ENCODE measurements around the gene ZSCAN20.

Gene ZSCAN20

DNA sequence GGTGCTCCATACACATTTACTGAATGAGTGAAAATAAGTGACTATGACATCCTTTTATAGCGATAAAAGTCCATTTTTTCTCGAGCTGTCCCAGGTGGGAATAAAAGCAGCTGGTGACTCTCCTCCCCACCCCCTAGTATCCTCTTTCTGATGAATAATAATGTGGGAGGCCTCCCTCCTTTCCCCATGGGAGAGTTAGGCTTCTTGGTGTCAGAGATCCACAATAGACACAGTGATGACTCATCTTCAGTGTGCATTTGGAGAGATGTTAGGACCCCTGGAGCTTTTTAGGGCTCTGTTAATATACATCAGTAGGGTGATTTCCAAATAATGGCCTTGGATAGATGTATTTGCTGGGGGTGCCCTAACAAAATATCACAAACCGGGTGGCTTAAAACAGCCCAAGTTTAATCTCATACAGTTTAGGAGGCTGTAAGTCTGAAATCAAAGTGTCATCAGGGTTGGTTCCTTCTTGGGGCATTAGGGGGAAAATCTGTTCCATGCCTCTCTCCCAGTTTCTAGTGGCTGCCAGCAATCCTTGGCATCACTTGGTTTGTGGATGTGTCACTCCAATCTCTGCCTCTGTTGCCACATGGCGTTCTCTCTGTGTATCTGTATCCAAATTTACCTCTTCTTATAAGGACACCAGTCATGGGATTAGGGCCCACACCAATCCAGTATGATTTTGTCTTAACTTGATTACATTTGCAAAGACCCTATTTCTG, 37.2 kb upstream of the ZSCAN20 start:
- DNase-seq (ENCODE audit: low read depth) = no peak
- no peak overlapping the region for H3K4me3 ChIP-seq (ENCODE audit: control insufficient read depth, low read depth, low read length)
- TF ChIP-seq, protein P1, sequence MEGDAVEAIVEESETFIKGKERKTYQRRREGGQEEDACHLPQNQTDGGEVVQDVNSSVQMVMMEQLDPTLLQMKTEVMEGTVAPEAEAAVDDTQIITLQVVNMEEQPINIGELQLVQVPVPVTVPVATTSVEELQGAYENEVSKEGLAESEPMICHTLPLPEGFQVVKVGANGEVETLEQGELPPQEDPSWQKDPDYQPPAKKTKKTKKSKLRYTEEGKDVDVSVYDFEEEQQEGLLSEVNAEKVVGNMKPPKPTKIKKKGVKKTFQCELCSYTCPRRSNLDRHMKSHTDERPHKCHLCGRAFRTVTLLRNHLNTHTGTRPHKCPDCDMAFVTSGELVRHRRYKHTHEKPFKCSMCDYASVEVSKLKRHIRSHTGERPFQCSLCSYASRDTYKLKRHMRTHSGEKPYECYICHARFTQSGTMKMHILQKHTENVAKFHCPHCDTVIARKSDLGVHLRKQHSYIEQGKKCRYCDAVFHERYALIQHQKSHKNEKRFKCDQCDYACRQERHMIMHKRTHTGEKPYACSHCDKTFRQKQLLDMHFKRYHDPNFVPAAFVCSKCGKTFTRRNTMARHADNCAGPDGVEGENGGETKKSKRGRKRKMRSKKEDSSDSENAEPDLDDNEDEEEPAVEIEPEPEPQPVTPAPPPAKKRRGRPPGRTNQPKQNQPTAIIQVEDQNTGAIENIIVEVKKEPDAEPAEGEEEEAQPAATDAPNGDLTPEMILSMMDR (IDR thresholded peaks at IDR 0.05; ENCODE audit: control insufficient read depth, insufficient read depth, low read depth, low read length, missing control alignments) = no peak

DNA sequence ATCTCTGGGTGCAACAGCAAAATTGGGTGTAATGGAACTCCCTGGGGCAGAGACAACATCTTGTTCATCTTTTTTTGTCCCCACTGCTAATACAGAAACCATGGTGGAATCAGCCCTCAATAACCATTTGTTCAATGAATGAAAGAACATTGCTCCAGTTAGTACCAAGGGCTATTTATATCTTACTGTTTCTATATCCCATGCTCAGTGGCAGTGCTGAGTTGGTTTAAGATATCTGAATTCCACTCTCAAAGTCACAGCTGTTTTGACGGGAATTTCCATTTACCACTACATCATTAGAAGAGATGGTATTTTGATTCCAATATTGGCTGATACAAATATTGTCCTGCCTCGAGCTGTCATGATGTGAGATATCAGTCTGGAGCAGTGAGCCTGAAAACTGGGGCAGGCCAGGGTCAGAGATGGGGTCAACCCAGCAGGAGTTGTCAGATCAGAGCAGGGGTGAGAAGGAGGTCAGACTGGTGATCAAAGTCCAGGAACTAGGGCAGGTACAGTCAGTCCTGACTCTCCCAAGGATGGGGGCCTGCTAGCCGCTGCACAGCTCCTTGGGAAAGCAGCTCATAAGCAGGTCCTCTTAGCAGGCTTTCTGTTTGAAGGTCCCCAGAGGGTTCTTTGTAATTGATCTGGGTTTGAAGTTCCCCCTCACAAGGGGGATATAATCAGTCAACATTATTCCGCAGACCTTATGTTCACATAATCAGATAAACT, 35.7 kb upstream of the ZSCAN20 start:
- TF ChIP-seq, protein P1 (IDR thresholded peaks at IDR 0.05; ENCODE audit: control insufficient read depth, insufficient read depth, low read depth, low read length, missing control alignments) = no peak
- DNase-seq (ENCODE audit: low read depth) = no peak
- H3K4me3 ChIP-seq (ENCODE audit: control insufficient read depth, low read depth, low read length) = no peak overlapping the region

DNA sequence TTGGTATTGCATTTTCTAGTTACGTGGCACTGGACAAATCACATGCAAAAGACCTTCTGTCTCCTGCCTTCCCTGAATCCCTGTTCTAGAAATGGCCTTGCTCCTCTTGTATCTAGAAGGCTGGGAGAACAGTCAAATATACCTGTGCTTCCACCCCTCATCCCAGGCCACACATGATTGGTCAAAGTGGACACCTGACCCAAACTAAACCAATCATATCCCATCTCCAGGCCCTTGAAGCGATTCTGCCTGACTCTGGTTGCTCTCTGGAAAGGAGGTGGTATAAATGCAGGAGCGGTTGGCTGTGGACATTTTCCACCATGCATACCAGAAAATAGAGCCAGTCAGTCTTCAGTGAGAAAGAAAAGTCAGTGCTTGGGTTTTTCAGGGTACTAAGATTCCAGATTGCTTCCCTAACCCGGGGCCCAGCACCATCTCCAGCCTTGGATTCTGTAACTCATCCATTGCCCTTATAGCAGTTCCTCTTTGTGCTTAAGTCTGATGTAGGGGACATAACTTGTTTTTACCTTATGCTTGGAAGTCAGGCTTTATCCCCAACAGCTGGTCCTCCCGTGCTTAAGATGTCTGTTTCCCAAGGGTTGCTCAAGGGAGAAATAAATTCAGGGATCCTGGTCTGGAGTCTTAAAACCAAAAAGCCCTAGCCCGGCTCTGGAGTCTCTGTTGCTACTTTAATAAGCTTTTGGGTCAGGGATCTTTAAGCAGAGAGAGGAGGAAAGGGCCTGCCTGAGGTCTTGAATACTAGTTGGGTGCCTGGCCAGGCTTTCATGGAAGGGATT, 33.9 kb upstream of the ZSCAN20 start:
- no peak for DNase-seq (ENCODE audit: low read depth)
- TF ChIP-seq, protein P1 (IDR thresholded peaks at IDR 0.05; ENCODE audit: control insufficient read depth, insufficient read depth, low read depth, low read length, missing control alignments) = no peak
- H3K4me3 ChIP-seq (ENCODE audit: control insufficient read depth, low read depth, low read length) = no peak overlapping the region

DNA sequence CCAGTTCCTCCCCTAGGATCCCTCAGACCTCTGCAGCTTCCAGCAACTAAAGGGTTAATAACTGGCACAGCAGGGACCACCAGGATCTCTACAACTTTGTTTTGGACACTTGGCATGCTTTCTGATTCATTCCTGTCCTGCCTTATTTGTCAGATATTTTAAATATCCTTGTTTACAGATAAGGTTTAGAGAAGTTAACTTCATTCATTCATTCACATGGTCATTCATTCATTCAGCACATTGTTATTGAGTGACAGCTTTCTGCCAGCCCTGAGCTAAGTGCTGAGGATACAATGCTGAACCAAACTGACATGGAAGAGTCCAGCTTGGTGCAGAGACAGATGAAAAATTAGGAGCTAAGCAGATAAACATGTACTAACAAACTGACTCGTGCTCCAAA, 32.8 kb upstream of the ZSCAN20 start:
- TF ChIP-seq, protein P1 (IDR thresholded peaks at IDR 0.05; ENCODE audit: control insufficient read depth, insufficient read depth, low read depth, low read length, missing control alignments) = no peak
- H3K4me3 ChIP-seq (ENCODE audit: control insufficient read depth, low read depth, low read length) = no peak overlapping the region
- no peak for DNase-seq (ENCODE audit: low read depth)

DNA sequence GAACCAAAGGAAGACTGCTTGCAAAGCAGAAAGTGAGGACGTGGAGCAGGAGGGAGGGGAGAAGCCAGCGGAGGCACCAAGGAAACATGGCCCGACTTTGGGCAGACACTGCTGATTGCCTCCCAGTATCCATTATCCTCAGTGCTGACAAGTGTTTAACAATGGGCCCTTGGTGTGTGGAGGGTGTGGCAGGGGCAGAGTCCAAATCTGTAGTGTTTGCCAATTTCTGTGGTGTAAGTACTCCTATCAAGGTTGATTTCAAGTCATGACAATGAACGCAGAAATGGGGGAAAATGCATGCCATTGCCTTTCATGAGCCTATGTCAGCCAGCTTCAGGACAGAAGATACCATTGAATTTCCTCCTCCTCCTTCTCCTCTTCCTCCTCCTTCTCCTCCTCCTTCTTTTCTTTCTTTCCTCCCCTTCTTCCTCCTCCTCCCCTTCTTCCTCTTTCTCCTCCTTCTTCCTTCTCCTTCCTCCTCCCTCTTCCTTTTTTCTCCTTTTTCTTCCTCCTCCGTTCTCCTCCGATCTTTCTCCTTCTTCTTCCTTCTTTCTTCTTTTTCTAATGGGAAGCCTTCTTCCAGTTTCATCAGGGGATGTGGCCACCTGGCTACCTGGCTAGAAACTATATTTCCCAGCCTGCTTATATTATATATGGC, 31.2 kb upstream of the ZSCAN20 start:
- TF ChIP-seq, protein P1 (IDR thresholded peaks at IDR 0.05; ENCODE audit: control insufficient read depth, insufficient read depth, low read depth, low read length, missing control alignments) = no peak

DNA sequence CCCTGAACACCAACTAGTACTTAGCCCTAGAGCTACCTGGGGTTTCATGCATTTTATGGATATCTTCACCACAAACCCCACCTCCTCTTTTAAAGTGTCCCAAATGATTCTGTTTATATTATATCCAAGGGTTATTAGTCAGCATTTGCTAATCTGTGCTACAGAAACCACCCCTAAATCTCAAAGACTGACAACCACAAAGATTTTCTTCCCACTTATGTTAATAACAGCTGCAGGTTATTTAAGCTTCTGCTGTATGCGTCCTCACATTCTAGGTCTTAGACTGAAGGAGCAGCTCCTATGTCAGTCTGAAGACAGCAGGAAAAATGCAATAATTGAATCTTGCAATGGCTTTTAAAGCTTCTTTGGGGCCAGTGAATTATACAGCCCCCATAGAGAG, 30.3 kb upstream of the ZSCAN20 start:
- TF ChIP-seq, protein P1 (IDR thresholded peaks at IDR 0.05; ENCODE audit: control insufficient read depth, insufficient read depth, low read depth, low read length, missing control alignments) = no peak

More for the DNA sequence above, 31.2 kb upstream of the ZSCAN20 start:
- no peak overlapping the region for H3K4me3 ChIP-seq (ENCODE audit: control insufficient read depth, low read depth, low read length)
- no peak for DNase-seq (ENCODE audit: low read depth)

More for the DNA sequence above, 30.3 kb upstream of the ZSCAN20 start:
- H3K4me3 ChIP-seq (ENCODE audit: control insufficient read depth, low read depth, low read length) = no peak overlapping the region
- no peak for DNase-seq (ENCODE audit: low read depth)
